HepG2 (cell line): Measurements from ENCODE around the gene TMEM59. TPM values are rescaled to one million over a fixed set of nuclear protein-coding genes. Genes with fewer than 3 reads are reported as not detected.

Source experiments
- CBFB ChIP-seq: sonication (generic); formaldehyde crosslinking; IDR thresholded peaks from 2 replicates; pipeline ENCODE4 v1.4.0; 2020; ENCODE audit warnings: missing genetic modification reagents
- CTCF ChIP-seq: sonication (generic); formaldehyde crosslinking; IDR thresholded peaks from 2 replicates; pipeline ENCODE4 v1.5.0; 2020; ENCODE audit warnings: mild to moderate bottlenecking, missing genetic modification reagents, moderate library complexity
- ETV5 ChIP-seq: IDR thresholded peaks from 2 replicates; pipeline ENCODE4 v1.6.1; 2018; ENCODE audit warnings: missing biosample characterization, missing genetic modification reagents, inconsistent platforms, borderline replicate concordance
- FOXC1 ChIP-seq: sonication (generic); formaldehyde crosslinking; IDR thresholded peaks from 2 replicates; pipeline ENCODE4 v1.8.0; 2022; ENCODE audit warnings: mild to moderate bottlenecking, missing genetic modification reagents, borderline replicate concordance
- FOXK1 ChIP-seq: sonication (generic); formaldehyde crosslinking; IDR thresholded peaks from 2 replicates; pipeline ENCODE4 v1.4.0; 2020; ENCODE audit warnings: low read depth, missing genetic modification reagents, borderline replicate concordance
- HBP1 ChIP-seq: IDR thresholded peaks from 2 replicates; pipeline ENCODE4 v1.6.1; 2016; ENCODE audit warnings: low read depth, control low read depth
- HNF1B ChIP-seq: sonication (generic); formaldehyde crosslinking; IDR thresholded peaks from 2 replicates; pipeline ENCODE4 v1.5.1; 2020; ENCODE audit warnings: mild to moderate bottlenecking, moderate library complexity, missing genetic modification reagents
- HOXA3 ChIP-seq: sonication (generic); formaldehyde crosslinking; IDR thresholded peaks from 2 replicates; pipeline ENCODE4 v1.5.0; 2020; ENCODE audit warnings: missing genetic modification reagents
- MIXL1 ChIP-seq: IDR thresholded peaks from 2 replicates; pipeline ENCODE4 v1.6.1; 2016
- NCOA2 ChIP-seq: sonication (generic); formaldehyde crosslinking; IDR thresholded peaks from 2 replicates; pipeline ENCODE4 v1.8.0; 2022; ENCODE audit warnings: inconsistent platforms
- PBX2 ChIP-seq: IDR thresholded peaks from 2 replicates; pipeline ENCODE4 v1.6.1; 2016; ENCODE audit warnings: control low read depth
- PRDM10 ChIP-seq: sonication (generic); formaldehyde crosslinking; IDR thresholded peaks from 2 replicates; pipeline ENCODE4 v1.4.0; 2020; ENCODE audit warnings: low read depth, missing genetic modification reagents
- RARA ChIP-seq: IDR thresholded peaks from 2 replicates; pipeline ENCODE4 v1.6.1; 2016; ENCODE audit warnings: missing genetic modification reagents, missing compliant biosample characterization
- STAG1 ChIP-seq: sonication (generic); formaldehyde crosslinking; IDR thresholded peaks from 2 replicates; pipeline ENCODE4 v1.4.0; 2020; ENCODE audit warnings: missing genetic modification reagents
- TARDBP ChIP-seq: sonication (generic); formaldehyde crosslinking; IDR thresholded peaks from 2 replicates; pipeline ENCODE4 v1.8.0; 2022; ENCODE audit warnings: mild to moderate bottlenecking, missing genetic modification reagents
- ZBTB21 ChIP-seq: sonication (generic); formaldehyde crosslinking; IDR thresholded peaks from 2 replicates; pipeline ENCODE4 v1.4.0; 2020; ENCODE audit warnings: missing genetic modification reagents
- ZNF121 ChIP-seq: sonication (generic); formaldehyde crosslinking; IDR thresholded peaks from 2 replicates; pipeline ENCODE4 v1.5.0; 2020; ENCODE audit warnings: mild to moderate bottlenecking, missing genetic modification reagents
- ZNF572 ChIP-seq: sonication (generic); formaldehyde crosslinking; IDR thresholded peaks from 2 replicates; pipeline ENCODE4 v1.5.1; 2020; ENCODE audit warnings: mild to moderate bottlenecking, missing genetic modification reagents
- polyA plus RNA-seq, 8 experiments: library from polyadenylated mRNA; depleted of rRNA in 3 of 8; stranded (reverse) in 7 of 8; unstranded in 1 of 8; fragments of >200 nt; fragmentation: Illumina TruSeq in 4 of 8; extraction: Trizol in 4 of 8; gene quantifications; 2 replicates each; pipeline versions ENCODE4 v1.2.1 to v1.2.3, GENCODE V29; 2011 to 2016; ENCODE audit warnings: low read depth in 4 of 8, missing spikeins in 1 of 8, mixed read lengths in 1 of 8; ENCODE audit not compliant: insufficient read depth in 1 of 8
- total RNA-seq, 5 experiments: library from RNA; depleted of rRNA; stranded (reverse); fragments of >200 nt; fragmentation: Illumina TruSeq; extraction: Trizol; gene quantifications; 2 replicates each; pipeline ENCODE4 v1.2.3, GENCODE V29; 2016; ENCODE audit warnings: low read depth in 1 of 5

The TMEM59 gene
- total and polyA plus RNA-seq, 2 of the 13 experiments (the other 11 are each of a cell fraction or from before 2014, with no cell fraction given), result 147 to 363 TPM

GRCh38 chr1:54081306-54082270, 28.6 kb upstream of the TMEM59 start (continued):
- TF ChIP-seq ZNF572 (0 out of 2 replicates have a peak, but pooled peaks have one; percentile 32), CTCF (peak; percentile 95), CBFB (CRISPR knock-in tag) (no peak), ZNF121 (CRISPR knock-in tag) (peak; percentile 65; the same call in 1 of the 2 replicates), NCOA2 (CRISPR knock-in tag) (0 out of 2 replicates have a peak, but pooled peaks have one; percentile 22), TARDBP (CRISPR knock-in tag) (peak; percentile 37; the same call in 1 of the 2 replicates), HOXA3 (CRISPR knock-in tag) (peak; percentile 35; the same call in 1 of the 2 replicates), RARA (peak; percentile 45; the same call in 1 of the 2 replicates), MIXL1 (CRISPR knock-in tag) (peak; percentile 62; the same call in 1 of the 2 replicates), ZBTB21 (CRISPR knock-in tag) (no peak), ETV5 (CRISPR knock-in tag) (peak; percentile 36; the same call in 1 of the 2 replicates), STAG1 (CRISPR knock-in tag) (peak; percentile 85), PRDM10 (CRISPR knock-in tag) (no peak), HBP1 (CRISPR knock-in tag) (0 out of 2 replicates have a peak, but pooled peaks have one; percentile 62), FOXK1 (CRISPR knock-in tag) (peak; percentile 65; the same call in 1 of the 2 replicates), FOXC1 (CRISPR knock-in tag) (0 out of 2 replicates have a peak, but pooled peaks have one; percentile 25), PBX2 (CRISPR knock-in tag) (no peak), HNF1B (CRISPR knock-in tag) (peak; percentile 87)
